ENCODE measurements around the gene TOMM20.

The TOMM20 gene

GRCh38 chr1:235060607-235061470, 67.8 kb downstream of the TOMM20 start:
- no peak for DNase-seq (ENCODE audit: low spot score)
